GM19193 (cell line): ENCODE data around the gene RAD51AP2.

Source experiments
- POLR2A ChIP-seq: IDR thresholded peaks from 4 replicates; pipeline ENCODE4 v1.6.1; 2011; ENCODE audit not compliant: insufficient read depth, insufficient read length; ENCODE audit errors: extremely low read depth

The RAD51AP2 gene

GRCh38 chr2:17518212-17519154 is at the start of gene RAD51AP2:
RAD51AP2 (minus strand) TSS chr2:17518440; CDS start chr2:17518415, 25 bp downstream.
- TF ChIP-seq POLR2A: peak; percentile 49

GRCh38 chr2:17558878-17559277 is 40.6 kb upstream of the RAD51AP2 start:
- TF ChIP-seq POLR2A: no peak

GRCh38 chr2:17558053-17558452 is 39.8 kb upstream of the RAD51AP2 start:
- TF ChIP-seq POLR2A: no peak

GRCh38 chr2:17557596-17557995 is 39.4 kb upstream of the RAD51AP2 start:
- no peak for TF ChIP-seq POLR2A

- no peak for TF ChIP-seq POLR2A
Observed at GRCh38 chr2:17555150-17555549, 36.9 kb upstream of the RAD51AP2 start.

- TF ChIP-seq POLR2A: no peak
Observed at GRCh38 chr2:17550907-17551306, 32.7 kb upstream of the RAD51AP2 start.

- TF ChIP-seq POLR2A: no peak
Observed at GRCh38 chr2:17547737-17548136, 29.5 kb upstream of the RAD51AP2 start.

- TF ChIP-seq POLR2A: no peak
Observed at GRCh38 chr2:17547237-17547636, 29.0 kb upstream of the RAD51AP2 start.

GRCh38 chr2:17545680-17546613 is 27.7 kb upstream of the RAD51AP2 start:
- no peak for TF ChIP-seq POLR2A

- TF ChIP-seq POLR2A: no peak
Observed at GRCh38 chr2:17544256-17544655, 26.0 kb upstream of the RAD51AP2 start.

- TF ChIP-seq POLR2A: no peak
Observed at GRCh38 chr2:17543848-17544247, 25.6 kb upstream of the RAD51AP2 start.

GRCh38 chr2:17543131-17543660 is 25.0 kb upstream of the RAD51AP2 start:
- no peak for TF ChIP-seq POLR2A

GRCh38 chr2:17542471-17542870 is 24.2 kb upstream of the RAD51AP2 start:
- no peak for TF ChIP-seq POLR2A

- TF ChIP-seq POLR2A: no peak
Observed at GRCh38 chr2:17541531-17541950, 23.3 kb upstream of the RAD51AP2 start.
